ENCODE data around the gene NUP85. TPM values are rescaled to one million over a fixed set of nuclear protein-coding genes. Genes with fewer than 3 reads are reported as not detected.
"Not testable (repeated sequence)": the region's sequence is repeated elsewhere in the genome, so short reads cannot be mapped to it uniquely, and the experiment has no call there.

The NUP85 gene
- total and polyA plus RNA-seq, 4 experiments from 2014 or later, result 33.4 to 164 (median 93.1) TPM

GRCh38 chr17:75272848-75273184 lies 67.3 kb downstream of the NUP85 start:
- peak overlapping the region; percentile 82 for H3K27ac ChIP-seq (ENCODE audit: low read depth, low read length)
- H3K36me3 ChIP-seq (ENCODE audit: insufficient read depth, low read length), result peaks cover 1% of the 10 kb centered on the region
- Mint-ChIP-seq H3K27ac (peak overlapping the region in 5 of 7 donors; percentile 72 to 84 (median 80)), H3K36me3 (peaks cover 0 to 14% of the 10 kb centered on the region in 2 donors), H3K27me3 (no peaks in the 10 kb centered on the region), H3K9me3 (no peaks in the 10 kb centered on the region), H3K4me1 (peaks cover 10 to 35% (median 22%) of the 10 kb centered on the region in 4 donors), H3K4me3 (peak overlapping the region; percentile 42 to 84 (median 76))
- no peaks in the 10 kb centered on the region for H3K9me3 ChIP-seq (ENCODE audit: control insufficient read depth in 1 of 2, low read length in 2 of 2)
- POLR2A ChIA-PET (ENCODE audit: partially characterized antibody), result interaction anchor here (1.7 to 6.3 kb wide), 5 partner anchors 12 to 133 kb away, joined by 4 to 193 read pairs (median 62); partner anchors contain the start of genes GGA3, GRB2, MRPS7 and SLC25A19
- no peak for DNase-seq
- no peak overlapping the region for H3K4me3 ChIP-seq (ENCODE audit: low read length in 2 of 2)
- H3K27me3 ChIP-seq (ENCODE audit: insufficient read depth, low read length), result no peaks in the 10 kb centered on the region
- intact Hi-C loops (cut with micrococcal nuclease), result no loop called here
- CTCF ChIA-PET (ENCODE audit: partially characterized antibody), result interaction anchor here (0.6 to 5.1 kb wide), 3 partner anchors 17 to 159 kb away, joined by 3 to 59 read pairs (median 5); partner anchors contain the start of gene SLC25A19
- peaks cover 27% of the 10 kb centered on the region for H3K4me1 ChIP-seq (ENCODE audit: insufficient read depth, low read length)

- H3K27me3 Mint-ChIP-seq, result no peaks in the 10 kb centered on the region
- intact Hi-C loops (cut with micrococcal nuclease), result no loop called here
- peak overlapping the region; percentile 3 to 86 (median 68) for H3K27ac Mint-ChIP-seq
- Histone ChIP-seq H3K4me1 (ENCODE audit: insufficient read depth, low read length) (peaks cover 27% of the 10 kb centered on the region), H3K27ac (ENCODE audit: low read depth, low read length) (no peak overlapping the region), H3K27me3 (ENCODE audit: insufficient read depth, low read length) (no peaks in the 10 kb centered on the region), H3K9me3 (ENCODE audit: control insufficient read depth in 1 of 2, low read length in 2 of 2) (no peaks in the 10 kb centered on the region), H3K4me3 (ENCODE audit: low read length in 2 of 2) (no peak overlapping the region), H3K36me3 (ENCODE audit: insufficient read depth, low read length) (peaks cover 7% of the 10 kb centered on the region)
- H3K36me3 Mint-ChIP-seq, result peaks cover 0 to 11% of the 10 kb centered on the region in 2 donors
- ChIA-PET CTCF (ENCODE audit: partially characterized antibody) (interaction anchor here (0.6 to 1.9 kb wide), 2 partner anchors 16 to 160 kb away, joined by 3 to 5 read pairs; no protein-coding TSS in a partner anchor), POLR2A (ENCODE audit: partially characterized antibody) (interaction anchor here (0.6 to 6.3 kb wide), 4 partner anchors 12 to 309 kb away, joined by 4 to 193 read pairs (median 82); partner anchors contain the start of genes GGA3, MRPS7 and SLC25A19)
- peak overlapping the region in 3 of 8 donors; percentile 25 to 53 (median 25) for H3K4me3 Mint-ChIP-seq
- no peaks in the 10 kb centered on the region for H3K9me3 Mint-ChIP-seq
- H3K4me1 Mint-ChIP-seq, result peaks cover 8 to 32% (median 19%) of the 10 kb centered on the region in 4 donors
- no peak for DNase-seq
These were observed 68.7 kb downstream of the NUP85 start for GRCh38 chr17:75273977-75274708.

- H3K27me3 Mint-ChIP-seq, result no peaks in the 10 kb centered on the region
- Histone ChIP-seq H3K4me3 (ENCODE audit: low read length in 2 of 2) (no peak overlapping the region), H3K4me1 (ENCODE audit: insufficient read depth, low read length) (peaks cover 6% of the 10 kb centered on the region), H3K27ac (ENCODE audit: low read depth, low read length) (no peak overlapping the region), H3K36me3 (ENCODE audit: insufficient read depth, low read length) (peaks cover 14% of the 10 kb centered on the region), H3K27me3 (ENCODE audit: insufficient read depth, low read length) (no peaks in the 10 kb centered on the region), H3K9me3 (ENCODE audit: control insufficient read depth in 1 of 2, low read length in 2 of 2) (no peaks in the 10 kb centered on the region)
- H3K27ac Mint-ChIP-seq, result no peak overlapping the region
- H3K36me3 Mint-ChIP-seq, result peaks cover 5 to 16% of the 10 kb centered on the region in 2 donors
- H3K9me3 Mint-ChIP-seq, result no peaks in the 10 kb centered on the region
- DNase-seq, result no peak
- POLR2A ChIA-PET (ENCODE audit: partially characterized antibody), result interaction anchor here (2.0 kb wide), 1 partner anchor 12 kb away, joined by 14 read pairs; the partner anchor contains the start of gene SLC25A19
- H3K4me1 Mint-ChIP-seq, result peaks cover 0 to 14% (median 4%) of the 10 kb centered on the region in 4 donors
- H3K4me3 Mint-ChIP-seq, result no peak overlapping the region
- intact Hi-C loops (cut with micrococcal nuclease), result no loop called here
- CTCF ChIA-PET (ENCODE audit: partially characterized antibody), result interaction anchor here (2.2 kb wide), 1 partner anchor 12 kb away, joined by 5 read pairs; the partner anchor contains the start of gene SLC25A19
These were observed 72.2 kb downstream of the NUP85 start for GRCh38 chr17:75277664-75278071.

- H3K9me3 ChIP-seq (ENCODE audit: control insufficient read depth in 1 of 2, low read length in 2 of 2); H3K4me1 ChIP-seq (ENCODE audit: insufficient read depth, low read length); H3K27me3 ChIP-seq (ENCODE audit: insufficient read depth, low read length); CTCF ChIA-PET (ENCODE audit: partially characterized antibody); H3K27me3 Mint-ChIP-seq; H3K4me3 Mint-ChIP-seq; intact Hi-C loops (cut with micrococcal nuclease); H3K9me3 Mint-ChIP-seq; H3K27ac Mint-ChIP-seq; H3K4me1 Mint-ChIP-seq; H3K4me3 ChIP-seq (ENCODE audit: low read length in 2 of 2); DNase-seq; H3K27ac ChIP-seq (ENCODE audit: low read depth, low read length): not testable (repeated sequence)
- peaks cover 14% of the 10 kb centered on the region for H3K36me3 ChIP-seq (ENCODE audit: insufficient read depth, low read length)
- H3K36me3 Mint-ChIP-seq, result peaks cover 10 to 13% of the 10 kb centered on the region in 2 donors
- POLR2A ChIA-PET (ENCODE audit: partially characterized antibody), result interaction anchor here (0.5 to 2.1 kb wide), 2 partner anchors 9 to 220 kb away, joined by 3 to 10 read pairs; partner anchors contain the start of gene SLC25A19
These were observed 74.7 kb downstream of the NUP85 start for GRCh38 chr17:75280189-75280588.

GRCh38 chr17:75285123-75285522 lies 79.6 kb downstream of the NUP85 start:
- intact Hi-C loops (cut with micrococcal nuclease), result no loop called here
- H3K27me3 Mint-ChIP-seq, result no peaks in the 10 kb centered on the region
- no peak for DNase-seq

More at GRCh38 chr17:75285123-75285522, 79.6 kb downstream of the NUP85 start:
- H3K27ac ChIP-seq (ENCODE audit: low read depth, low read length), result no peak overlapping the region
- peaks cover 14% of the 10 kb centered on the region for H3K36me3 ChIP-seq (ENCODE audit: insufficient read depth, low read length)
- Mint-ChIP-seq H3K4me3 (no peak overlapping the region), H3K36me3 (peaks cover 20 to 33% of the 10 kb centered on the region in 2 donors), H3K27ac (peak overlapping the region in 1 of 7 donors; percentile 72), H3K4me1 (peaks cover 4 to 27% (median 12%) of the 10 kb centered on the region in 4 donors), H3K9me3 (no peaks in the 10 kb centered on the region)
- ChIA-PET CTCF (ENCODE audit: partially characterized antibody) (no interaction called here), POLR2A (ENCODE audit: partially characterized antibody) (interaction anchor here (2.4 to 2.6 kb wide), 2 partner anchors 13 to 23 kb away, joined by 8 to 17 read pairs; partner anchors contain the start of genes GGA3, MIF4GD and MRPS7)
- H3K9me3 ChIP-seq (ENCODE audit: control insufficient read depth in 1 of 2, low read length in 2 of 2), result no peaks in the 10 kb centered on the region
- peaks cover 8% of the 10 kb centered on the region for H3K4me1 ChIP-seq (ENCODE audit: insufficient read depth, low read length)
- H3K4me3 ChIP-seq (ENCODE audit: low read length in 2 of 2), result no peak overlapping the region
- no peaks in the 10 kb centered on the region for H3K27me3 ChIP-seq (ENCODE audit: insufficient read depth, low read length)

Other genes starting within 250 kb of the NUP85 start
- gene HID1, start 232.9 kb upstream of the NUP85 start, total RNA-seq, result 10 to 100 TPM; 17.5 to 19.5 TPM
- 1 to 10 TPM; 3.0 to 5.1 TPM for gene HID1, start 232.9 kb upstream of the NUP85 start, polyA plus RNA-seq
- under 1 TPM; 0.08 to 0.20 TPM for gene CDR2L, start 218.0 kb upstream of the NUP85 start, total RNA-seq
- gene CDR2L, start 218.0 kb upstream of the NUP85 start, polyA plus RNA-seq, result not detected
- gene MRPL58, start 193.0 kb upstream of the NUP85 start, total RNA-seq, result 10 to 100 TPM; 22.6 to 26.7 TPM
- 10 to 100 TPM; 56.5 to 62.2 TPM for gene MRPL58, start 193.0 kb upstream of the NUP85 start, polyA plus RNA-seq
- gene ATP5PD, start 158.7 kb upstream of the NUP85 start, total RNA-seq, result 100 to 1,000 TPM; 167 to 171 TPM
- 100 to 1,000 TPM; 428 to 552 TPM for gene ATP5PD, start 158.7 kb upstream of the NUP85 start, polyA plus RNA-seq
- gene KCTD2, start 158.5 kb upstream of the NUP85 start, total RNA-seq, result 10 to 100 TPM; 31.1 to 31.7 TPM
- 10 to 100 TPM in 1 of 2 donors, 1 to 10 TPM in 1; 2.3 to 11.6 TPM for gene KCTD2, start 158.5 kb upstream of the NUP85 start, polyA plus RNA-seq
- gene SLC16A5, start 117.7 kb upstream of the NUP85 start, total RNA-seq, result 10 to 100 TPM; 12.5 to 13.9 TPM
- gene SLC16A5, start 117.7 kb upstream of the NUP85 start, polyA plus RNA-seq, result 1 to 10 TPM; 2.9 to 3.7 TPM
- 10 to 100 TPM; 20.0 to 21.9 TPM for gene ARMC7, start 95.7 kb upstream of the NUP85 start, total RNA-seq
- gene ARMC7, start 95.7 kb upstream of the NUP85 start, polyA plus RNA-seq, result 1 to 10 TPM; 1.3 to 3.5 TPM
- gene NT5C, start 73.9 kb upstream of the NUP85 start, total RNA-seq, result 10 to 100 TPM; 40.1 to 46.6 TPM
- 10 to 100 TPM; 22.4 to 32.6 TPM for gene NT5C, start 73.9 kb upstream of the NUP85 start, polyA plus RNA-seq
- 10 to 100 TPM; 37.8 to 38.9 TPM for gene JPT1, start 51.2 kb upstream of the NUP85 start, total RNA-seq
- gene JPT1, start 51.2 kb upstream of the NUP85 start, polyA plus RNA-seq, result 100 to 1,000 TPM; 105 to 130 TPM
- 100 to 1,000 TPM; 255 to 264 TPM for gene SUMO2, start 22.7 kb upstream of the NUP85 start, total RNA-seq
- gene SUMO2, start 22.7 kb upstream of the NUP85 start, polyA plus RNA-seq, result 100 to 1,000 TPM; 302 to 416 TPM
- gene GGA3, start 55.9 kb downstream of the NUP85 start, total RNA-seq, result 100 to 1,000 TPM; 121 to 122 TPM
- 10 to 100 TPM in 1 of 2 donors, 1 to 10 TPM in 1; 7.7 to 25.8 TPM for gene GGA3, start 55.9 kb downstream of the NUP85 start, polyA plus RNA-seq
- 10 to 100 TPM; 34.1 to 36.3 TPM for gene MRPS7, start 56.2 kb downstream of the NUP85 start, total RNA-seq
- gene MRPS7, start 56.2 kb downstream of the NUP85 start, polyA plus RNA-seq, result 100 to 1,000 TPM; 107 to 150 TPM
- 10 to 100 TPM; 35.8 to 40.2 TPM for gene MIF4GD, start 65.6 kb downstream of the NUP85 start, total RNA-seq
- 10 to 100 TPM; 81.7 to 94.3 TPM for gene MIF4GD, start 65.6 kb downstream of the NUP85 start, polyA plus RNA-seq
- 10 to 100 TPM; 19.8 to 21.8 TPM for gene SLC25A19, start 83.8 kb downstream of the NUP85 start, total RNA-seq
- gene SLC25A19, start 83.8 kb downstream of the NUP85 start, polyA plus RNA-seq, result 10 to 100 TPM; 13.2 to 15.4 TPM
- gene GRB2, start 200.0 kb downstream of the NUP85 start, total RNA-seq, result 100 to 1,000 TPM; 131 to 133 TPM
- gene GRB2, start 200.0 kb downstream of the NUP85 start, polyA plus RNA-seq, result 100 to 1,000 TPM; 129 to 155 TPM

All from CD4-positive, alpha-beta memory T cell (primary cell).